ENCODE results near the gene SLK.

- TF ChIP-seq CTCF (IDR thresholded peaks at IDR 0.05) (no peak), POLR2A (IDR thresholded peaks at IDR 0.05) (no peak)
These were observed 68.5 kb downstream of the SLK start for GRCh38 chr10:104035194-104036068.

All from tibial nerve (tissue), 3 donors.